T1000 (cell line): ENCODE measurements around the gene SLC10A1.

Experiments
- DNase-seq: peaks from one replicate; lab custom pipeline; 2025; ENCODE audit warnings: mixed read lengths; lab: John Stamatoyannopoulos, UW

Gene SLC10A1

GRCh38 chr14:69808919-69809808, 12.1 kb upstream of the SLC10A1 start:
- no peak for DNase-seq

GRCh38 chr14:69807192-69807591, 10.2 kb upstream of the SLC10A1 start:
- no peak for DNase-seq

GRCh38 chr14:69804902-69805301, 7.9 kb upstream of the SLC10A1 start:
- DNase-seq: no peak

GRCh38 chr14:69803753-69804152, 6.7 kb upstream of the SLC10A1 start:
- DNase-seq: no peak

GRCh38 chr14:69798339-69798735, 1.3 kb upstream of the SLC10A1 start:
- no peak for DNase-seq

GRCh38 chr14:69797573-69798338, 715 bp upstream of the SLC10A1 start:
- DNase-seq: no peak

GRCh38 chr14:69795691-69796090, 1.4 kb downstream of the SLC10A1 start:
- DNase-seq: no peak

- DNase-seq: no peak
Measured at GRCh38 chr14:69794791-69795190, 2.2 kb downstream of the SLC10A1 start.

GRCh38 chr14:69792887-69793421, 4.1 kb downstream of the SLC10A1 start:
- no peak for DNase-seq

- DNase-seq: no peak
Measured at GRCh38 chr14:69789118-69789640, 7.9 kb downstream of the SLC10A1 start.

- no peak for DNase-seq
Measured at GRCh38 chr14:69786603-69787002, 10.4 kb downstream of the SLC10A1 start.

- no peak for DNase-seq
Measured at GRCh38 chr14:69784942-69785341, 12.1 kb downstream of the SLC10A1 start.

GRCh38 chr14:69780952-69781351, 16.1 kb downstream of the SLC10A1 start:
- DNase-seq: no peak

GRCh38 chr14:69780092-69780491, 16.9 kb downstream of the SLC10A1 start:
- DNase-seq: no peak

- DNase-seq: no peak
Measured at GRCh38 chr14:69779088-69779487, 18.0 kb downstream of the SLC10A1 start.

GRCh38 chr14:69776875-69777453, 20.1 kb downstream of the SLC10A1 start:
- DNase-seq: no peak

- no peak for DNase-seq
Measured at GRCh38 chr14:69775012-69775411, 22.0 kb downstream of the SLC10A1 start.

GRCh38 chr14:69773571-69774276, 23.3 kb downstream of the SLC10A1 start:
- no peak for DNase-seq

GRCh38 chr14:69772082-69773017, 24.7 kb downstream of the SLC10A1 start:
- DNase-seq: no peak

GRCh38 chr14:69771136-69771535, 25.9 kb downstream of the SLC10A1 start:
- DNase-seq: no peak
